ENCODE measurements around the gene LOXHD1.

Gene LOXHD1

GRCh38 chr18:46474487-46475389 lies 182.3 kb downstream of the LOXHD1 start:
- DNase-seq: no peak

GRCh38 chr18:46471809-46472498 lies 185.1 kb downstream of the LOXHD1 start:
- no peak for DNase-seq

GRCh38 chr18:46470714-46471113 lies 186.3 kb downstream of the LOXHD1 start:
- DNase-seq: no peak

GRCh38 chr18:46469186-46469915 lies 187.7 kb downstream of the LOXHD1 start:
- peak; percentile 41 for DNase-seq

- DNase-seq: peak; percentile 28
Measured at GRCh38 chr18:46468426-46469180, 188.4 kb downstream of the LOXHD1 start.

- DNase-seq: peak; percentile 50
Measured at GRCh38 chr18:46466234-46467160, 190.5 kb downstream of the LOXHD1 start.

- DNase-seq: no peak
Measured at GRCh38 chr18:46464926-46465655, 191.9 kb downstream of the LOXHD1 start.

- no peak for DNase-seq
Measured at GRCh38 chr18:46462523-46462922, 194.5 kb downstream of the LOXHD1 start.

GRCh38 chr18:46461993-46462392 lies 195.0 kb downstream of the LOXHD1 start:
- DNase-seq: no peak

GRCh38 chr18:46460754-46461153 lies 196.3 kb downstream of the LOXHD1 start:
- no peak for DNase-seq

GRCh38 chr18:46459789-46460455 lies 197.1 kb downstream of the LOXHD1 start:
- DNase-seq: no peak

- no peak for DNase-seq
Measured at GRCh38 chr18:46458472-46458871, 198.5 kb downstream of the LOXHD1 start.

- DNase-seq: no peak
Measured at GRCh38 chr18:46456691-46457090, 200.3 kb downstream of the LOXHD1 start.

GRCh38 chr18:46452820-46453219 lies 204.2 kb downstream of the LOXHD1 start:
- no peak for DNase-seq

- DNase-seq: no peak
Measured at GRCh38 chr18:46449499-46449898, 207.5 kb downstream of the LOXHD1 start.

GRCh38 chr18:46449033-46449432 lies 208.0 kb downstream of the LOXHD1 start:
- no peak for DNase-seq

GRCh38 chr18:46448347-46448746 lies 208.7 kb downstream of the LOXHD1 start:
- no peak for DNase-seq

- no peak for DNase-seq
Measured at GRCh38 chr18:46447792-46448191, 209.2 kb downstream of the LOXHD1 start.

- DNase-seq: no peak
Measured at GRCh38 chr18:46447323-46447722, 209.7 kb downstream of the LOXHD1 start.
